Measurements from ENCODE around the gene MAPK9. TPM values are rescaled to one million over a fixed set of nuclear protein-coding genes. Genes with fewer than 3 reads are reported as not detected.
A peak's percentile ranks its signal among the peaks of the same experiment; 100 is the strongest.

The MAPK9 gene
- total and polyA plus RNA-seq, 9 of the 15 experiments (the other 6 are each of a cell fraction or from before 2014, with no cell fraction given), result 4.8 to 58.0 (median 29.9) TPM

DNA sequence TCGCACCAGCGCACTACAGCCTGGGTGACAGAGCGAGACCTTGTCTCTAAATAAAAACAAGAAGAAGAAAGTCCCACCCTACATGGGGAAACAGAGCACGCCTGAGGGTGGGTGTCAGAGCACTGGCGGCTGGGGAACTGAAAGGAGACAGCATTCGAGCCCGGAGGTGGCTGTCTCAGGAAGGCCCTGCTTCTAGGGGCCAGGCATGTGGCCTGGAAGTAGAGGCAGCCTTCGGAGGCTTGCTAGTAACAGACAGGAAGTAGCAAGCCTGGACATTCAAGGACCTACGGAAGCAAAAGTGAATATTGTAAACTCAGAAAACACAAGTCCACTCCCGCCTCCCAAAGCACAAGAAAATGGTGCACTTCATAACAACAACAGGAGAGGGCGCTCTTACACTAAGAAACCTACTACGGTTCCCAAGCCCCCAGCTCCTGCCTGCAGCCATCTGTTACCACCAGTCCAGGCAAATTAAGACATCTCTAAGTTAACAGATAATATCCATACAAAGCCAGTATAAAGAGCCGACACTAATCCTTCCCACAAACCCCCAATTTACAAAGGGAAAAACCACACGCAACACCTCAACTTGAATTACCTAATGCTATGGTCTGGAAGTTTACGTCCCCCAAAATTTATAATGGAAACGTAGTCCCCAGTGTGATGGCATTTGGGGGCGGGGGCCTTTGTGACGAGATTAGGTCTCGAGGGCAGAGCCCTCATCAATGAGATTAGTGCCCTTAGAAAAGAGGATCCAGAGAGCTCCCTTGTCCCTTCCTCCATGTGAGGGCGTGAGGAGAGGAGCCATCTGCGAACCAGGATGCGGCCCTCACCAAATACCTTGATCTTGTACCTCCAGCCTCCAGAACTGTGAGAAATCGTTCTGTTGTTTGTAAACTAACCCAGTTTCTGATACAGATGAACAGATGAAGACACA lies 90.6 kb downstream of the MAPK9 start:
- intact Hi-C loops (cut with micrococcal nuclease), result loop anchor here (1.0 to 10.0 kb wide), 5 partner anchors 69 to 403 kb away; partner anchors contain the start of gene MAPK9
- BruUV-seq (replicated peaks), result no TSS peak
- POLR2A ChIA-PET, result interaction anchor here (0.6 to 0.9 kb wide), 3 partner anchors 115 to 154 kb away, joined by 3 to 7 read pairs (median 4); no protein-coding TSS in a partner anchor
- TF ChIP-seq TEAD1 (CRISPR knock-in tag; IDR thresholded peaks at IDR 0.05) (no peak), KHSRP (IDR thresholded peaks at IDR 0.05) (no peak), ZNF717 (CRISPR knock-in tag; IDR thresholded peaks at IDR 0.05) (no peak), C11orf30 (IDR thresholded peaks at IDR 0.05; ENCODE audit: low read depth) (no peak), ILK (tag; IDR thresholded peaks at IDR 0.05; ENCODE audit: borderline replicate concordance, low read depth) (no peak), KAT2B (IDR thresholded peaks at IDR 0.05; ENCODE audit: low read depth, low read length) (no peak), ZKSCAN1 (IDR thresholded peaks at IDR 0.05; ENCODE audit: low read depth, low read length) (peak; percentile 92), REST (IDR thresholded peaks at IDR 0.05; ENCODE audit: borderline replicate concordance) (peak; percentile 67; the same call in 1 of the 2 replicates), REST (CRISPR knock-in tag; IDR thresholded peaks at IDR 0.05; ENCODE audit: low read depth) (no peak), FOXK1 (CRISPR knock-in tag; IDR thresholded peaks at IDR 0.05; ENCODE audit: borderline replicate concordance) (no peak), FOXK2 (conservative IDR thresholded peaks at IDR 0.05 in 1 of 2, IDR thresholded peaks at IDR 0.05 in 1 of 2; ENCODE audit: low read depth in 2 of 2) (0 out of 4 replicates have a peak, but pooled peaks of 1 of the 2 experiments have one; percentile 14)

More for the DNA sequence above, 90.6 kb downstream of the MAPK9 start:
- 22% methylated on average over 21 of the region's 23 CpGs for WGBS (ENCODE audit: insufficient coverage, low coverage, missing lambda C conversion rate)
- Histone ChIP-seq H3K36me3 (ENCODE audit: control insufficient read depth, insufficient read depth, low read length) (no peaks in the 10 kb centered on the region), H3K27ac (ENCODE audit: extremely low read depth, low read depth, low read length) (no peak overlapping the region), H3K27me3 (ENCODE audit: control insufficient read depth in 2 of 2, insufficient read depth in 2 of 2, low read length in 2 of 2) (peaks cover 11 to 35% of the 10 kb centered on the region in 2 experiments; a peak in 4 of 5 replicates), H4K20me1 (replicated peaks; ENCODE audit: control insufficient read depth, insufficient read depth, low read length) (no peaks in the 10 kb centered on the region; the same call in 1 of the 2 replicates), H3K4me3 (no peak overlapping the region), H3K4me2 (ENCODE audit: insufficient read depth, low read length) (no peak overlapping the region), H3K9me3 (replicated peaks; ENCODE audit: control insufficient read depth, insufficient read depth, low read depth, low read length) (no peaks in the 10 kb centered on the region), H3K9me1 (ENCODE audit: control insufficient read depth, insufficient read depth, low read length) (no peaks in the 10 kb centered on the region), H3K9ac (ENCODE audit: insufficient read depth in 1 of 2, low read depth in 2 of 2, low read length in 2 of 2) (peak overlapping the region in 1 of 2 experiments; percentile 67; a peak in 1 of 4 replicates), H2AFZ (ENCODE audit: low read depth, low read length) (no peak overlapping the region), H3K4me1 (replicated peaks in 1 of 2; ENCODE audit: control insufficient read depth in 2 of 2, insufficient read depth in 2 of 2, low read length in 2 of 2) (no peaks in the 10 kb centered on the region; a peak in 1 of 5 replicates), H3K79me2 (ENCODE audit: control insufficient read depth, insufficient read depth, low read length) (no peaks in the 10 kb centered on the region)
- peak; percentile 63 to 70 (median 66) for DNase-seq (ENCODE audit: extremely low read depth in 1 of 4, low spot score in 3 of 4)
- CTCF ChIA-PET (ENCODE audit: low intra/inter-chr PET ratio), result interaction anchor here (0.7 to 0.8 kb wide), 2 partner anchors 115 to 469 kb away, joined by 3 read pairs; no protein-coding TSS in a partner anchor
- ATAC-seq, result peak; percentile 87
- in situ Hi-C loops (cut with MboI), result loop anchor here (10.0 kb wide), 1 partner anchor 453 kb away; no protein-coding TSS in a partner anchor
- FAIRE-seq, result peak; percentile 75

Measured in K562 (cell line).